SK-N-SH (cell line): ENCODE data around the gene CDH4. TPM values are rescaled to one million over a fixed set of nuclear protein-coding genes. Genes with fewer than 3 reads are reported as not detected.

ENCODE experiments used
- CTCF ChIA-PET: fragments of 300-600, 350-600 bp; formaldehyde crosslinking; extraction: SDS; loops from one replicate; lab custom pipeline; 2021; lab: Yijun Ruan, JAX
- POLR2A ChIA-PET: fragments of 350-600 bp; sonication (Branson Sonifier 250); formaldehyde crosslinking; extraction: SDS; loops from one replicate; lab custom pipeline; 2020; ENCODE audit warnings: antibody characterized with exemption, inconsistent platforms; lab: Yijun Ruan, JAX
- DNase-seq: peaks from one replicate; pipeline ENCODE4 v3.0.0; 2012
- H2AFZ ChIP-seq: fragments of 200-600 bp; sonication (generic); 2 replicates; pipeline ENCODE4 v1.8.1; 2016; ENCODE audit warnings: antibody characterized with exemption, mild to moderate bottlenecking, low read depth
- H3F3A ChIP-seq: fragments of 200-600 bp; sonication (generic); replicated peaks from 2 replicates; pipeline ENCODE3; 2016; ENCODE audit warnings: antibody characterized with exemption, mild to moderate bottlenecking; ENCODE audit not compliant: insufficient read depth
- H3K27ac ChIP-seq, 2 experiments: fragments of 200-500 bp in 1 of 2; fragments of 200-600 bp in 1 of 2; sonication (Bioruptor generic) in 1 of 2; sonication (generic), shearing (Covaris generic) in 1 of 2; 2 replicates each; pipeline versions ENCODE4 v1.5.1 to v1.6.1; 2014 to 2016; ENCODE audit warnings: low read depth in 2 of 2, inconsistent platforms in 1 of 2, low read length in 1 of 2, mild to moderate bottlenecking in 1 of 2, mixed read lengths in 1 of 2
- H3K27me3 ChIP-seq: fragments of 200-600 bp; sonication (generic), shearing (Covaris generic); 2 replicates; pipeline ENCODE4 v1.6.1; 2016; ENCODE audit warnings: mixed run types; ENCODE audit not compliant: insufficient read depth
- H3K36me3 ChIP-seq, 2 experiments: fragments of 200-500 bp in 1 of 2; fragments of 200-600 bp in 1 of 2; sonication (Bioruptor generic) in 1 of 2; sonication (generic) in 1 of 2; replicated peaks in 1 of 2; 2 replicates each; pipeline versions ENCODE3 to v1.5.1; 2014 to 2016; ENCODE audit warnings: low read length in 1 of 2, mild to moderate bottlenecking in 1 of 2; ENCODE audit not compliant: insufficient read depth in 2 of 2, control insufficient read depth in 1 of 2
- H3K4me1 ChIP-seq, 2 experiments: fragments of 200-500 bp in 1 of 2; fragments of 200-600 bp in 1 of 2; sonication (Bioruptor generic) in 1 of 2; sonication (generic), shearing (Covaris generic) in 1 of 2; 2 replicates each; pipeline versions ENCODE4 v1.5.1 to v1.6.1; 2014 to 2016; ENCODE audit warnings: low read depth in 1 of 2, low read length in 1 of 2, mixed run types in 1 of 2; ENCODE audit not compliant: insufficient read depth in 2 of 2, control insufficient read depth in 1 of 2
- H3K4me2 ChIP-seq: fragments of 200-600 bp; sonication (generic), shearing (Covaris generic); 2 replicates; pipeline ENCODE4 v1.6.1; 2017; ENCODE audit warnings: mixed run types
- H3K4me3 ChIP-seq, 2 experiments: fragments of 200-500 bp in 1 of 2; fragments of 200-600 bp in 1 of 2; sonication (Bioruptor generic) in 1 of 2; sonication (generic), shearing (Covaris generic) in 1 of 2; 2 replicates each; pipeline versions ENCODE4 v1.5.1 to v1.8.1; 2014 to 2016; ENCODE audit warnings: low read depth in 2 of 2, inconsistent platforms in 1 of 2, low read length in 1 of 2, mild to moderate bottlenecking in 1 of 2, mixed read lengths in 1 of 2, moderate library complexity in 1 of 2
- H3K79me2 ChIP-seq: fragments of 200-600 bp; sonication (generic); 2 replicates; pipeline ENCODE4 v1.8.1; 2017; ENCODE audit warnings: mild to moderate bottlenecking; ENCODE audit not compliant: insufficient read depth
- H3K9ac ChIP-seq: fragments of 200-600 bp; sonication (generic); 2 replicates; pipeline ENCODE4 v1.6.1; 2017; ENCODE audit warnings: mixed run types
- H3K9me2 ChIP-seq: fragments of 200-600 bp; sonication (generic); 2 replicates; pipeline ENCODE4 v1.6.1; 2017; ENCODE audit warnings: mixed run types
- H3K9me3 ChIP-seq: fragments of 200-600 bp; sonication (generic); 2 replicates; pipeline ENCODE4 v1.6.1; 2017; ENCODE audit warnings: mixed run types, mild to moderate bottlenecking, moderate library complexity
- H4K20me1 ChIP-seq: fragments of 200-600 bp; sonication (generic); 2 replicates; pipeline ENCODE4 v1.6.1; 2017; ENCODE audit warnings: mild to moderate bottlenecking, mixed run types; ENCODE audit not compliant: insufficient read depth
- ELF1 ChIP-seq: IDR thresholded peaks from 2 replicates; pipeline ENCODE4 v1.4.0; 2012
- EP300 ChIP-seq, 2 experiments: IDR thresholded peaks; 2 replicates each; pipeline versions ENCODE4 v1.4.0 to v1.6.1; 2012; ENCODE audit warnings: borderline replicate concordance in 1 of 2, low read depth in 1 of 2, low read length in 1 of 2
- EZH2phosphoT487 ChIP-seq: fragments of 200-600 bp; sonication (generic); IDR thresholded peaks from 2 replicates; pipeline ENCODE4 v1.6.1; 2017; ENCODE audit warnings: low read depth, mixed run types, mild to moderate bottlenecking, antibody characterized with exemption, moderate library complexity, borderline replicate concordance
- FOSL2 ChIP-seq: IDR thresholded peaks from 2 replicates; pipeline ENCODE4 v1.4.0; 2012; ENCODE audit warnings: low read depth, mild to moderate bottlenecking, moderate library complexity, borderline replicate concordance
- GABPA ChIP-seq: IDR thresholded peaks from 2 replicates; pipeline ENCODE4 v1.4.0; 2012; ENCODE audit warnings: low read depth, mild to moderate bottlenecking
- GATA2 ChIP-seq: sonication (generic); formaldehyde crosslinking; IDR thresholded peaks from 2 replicates; pipeline ENCODE4 v1.5.0; 2020; ENCODE audit warnings: mild to moderate bottlenecking, missing genetic modification reagents
- IRF3 ChIP-seq: fragments of 150-350 bp; IDR thresholded peaks from 2 replicates; pipeline ENCODE4 v1.6.1; 2016; ENCODE audit warnings: mild to moderate bottlenecking, low read depth, low read length
- JUND ChIP-seq: IDR thresholded peaks from 2 replicates; pipeline ENCODE4 v1.4.0; 2012
- MEF2A ChIP-seq: IDR thresholded peaks from 2 replicates; pipeline ENCODE4 v1.4.0; 2012; ENCODE audit warnings: low read depth, borderline replicate concordance
- MXI1 ChIP-seq: IDR thresholded peaks from 2 replicates; pipeline ENCODE4 v1.6.1; 2012; ENCODE audit warnings: mild to moderate bottlenecking, low read depth, low read length, improper control_type of control experiment
- NRF1 ChIP-seq: IDR thresholded peaks from 2 replicates; pipeline ENCODE4 v1.6.1; 2012; ENCODE audit warnings: low read depth, mild to moderate bottlenecking, low read length
- POLR2AphosphoS5 ChIP-seq: IDR thresholded peaks from 2 replicates; pipeline ENCODE4 v1.6.1; 2012; ENCODE audit warnings: low read depth, low read length
- REST ChIP-seq: IDR thresholded peaks from 2 replicates; pipeline ENCODE4 v1.6.1; 2012; ENCODE audit warnings: mild to moderate bottlenecking, low read depth, low read length, moderate library complexity
- RXRA ChIP-seq: IDR thresholded peaks from 2 replicates; pipeline ENCODE4 v1.4.0; 2012; ENCODE audit warnings: low read depth, mild to moderate bottlenecking, borderline replicate concordance
- SMC3 ChIP-seq: IDR thresholded peaks from 2 replicates; pipeline ENCODE4 v1.6.1; 2012; ENCODE audit warnings: low read depth, low read length, improper control_type of control experiment
- WGBS: methylation state at CpG from one replicate; pipeline ENCODE4 v1.1.6; 2017; ENCODE audit warnings: low lambda C conversion rate; 5-methylcytosine and 5-hydroxymethylcytosine counted together
- polyA plus RNA-seq, 3 experiments: library from polyadenylated mRNA; depleted of rRNA; stranded (reverse); fragments of >200 nt; gene quantifications; 2 replicates each; pipeline ENCODE4 v1.2.3, GENCODE V29; 2012
- TF ChIP-seq, protein P1 (sequence below): fragments of 150-350 bp; IDR thresholded peaks from 2 replicates; pipeline ENCODE4 v1.6.1; 2017; ENCODE audit warnings: antibody characterized with exemption, low read length, low read depth, borderline replicate concordance
- TF ChIP-seq, protein P2 (sequence below): IDR thresholded peaks from 2 replicates; pipeline ENCODE4 v1.4.0; 2012; ENCODE audit warnings: low read depth, borderline replicate concordance

Gene CDH4
- polyA plus RNA-seq, 1 of the 3 experiments (the other 2 are of a cell fraction) = not detected

- 27% methylated on average over 6 of the region's 10 CpGs for WGBS
- H3K79me2 ChIP-seq = no peaks in the 10 kb centered on the region
- no peaks in the 10 kb centered on the region for H3F3A ChIP-seq
- no peaks in the 10 kb centered on the region for H3K36me3 ChIP-seq
- no peak overlapping the region for H3K4me3 ChIP-seq
- no peak overlapping the region for H3K27ac ChIP-seq
- no peak overlapping the region for H2AFZ ChIP-seq
- no peak overlapping the region for H3K4me2 ChIP-seq
- no peaks in the 10 kb centered on the region for H3K27me3 ChIP-seq
- no peaks in the 10 kb centered on the region for H3K9me2 ChIP-seq
- POLR2A ChIA-PET = no interaction called here
- no peak for TF ChIP-seq ELF1
- no peak for TF ChIP-seq GATA2 (CRISPR knock-in tag)
- no peak for TF ChIP-seq POLR2AphosphoS5
- TF ChIP-seq SMC3 = no peak
- no peak for TF ChIP-seq EP300 (IDR thresholded peaks at IDR 0.05; ENCODE audit: borderline replicate concordance in 1 of 2, low read depth in 1 of 2, low read length in 1 of 2)
- TF ChIP-seq NRF1 = no peak
- no peak for TF ChIP-seq JUND
- no peak for TF ChIP-seq MXI1
- TF ChIP-seq IRF3 = no peak
- CTCF ChIA-PET = no interaction called here
- no peaks in the 10 kb centered on the region for H3K9me3 ChIP-seq
- no peak for DNase-seq
- no peaks in the 10 kb centered on the region for H4K20me1 ChIP-seq
- no peak overlapping the region for H3K9ac ChIP-seq
- no peaks in the 10 kb centered on the region for H3K4me1 ChIP-seq
Measured at GRCh38 chr20:61493798-61494305, 241.8 kb downstream of the CDH4 start.

GRCh38 chr20:61494763-61495575 lies 242.9 kb downstream of the CDH4 start:
- ChIA-PET CTCF (no interaction called here), POLR2A (no interaction called here)
- no peak overlapping the region for H3K4me2 ChIP-seq
- H3K27ac ChIP-seq = no peak overlapping the region
- H2AFZ ChIP-seq = no peak overlapping the region
- H3F3A ChIP-seq = no peaks in the 10 kb centered on the region
- H3K4me1 ChIP-seq = no peaks in the 10 kb centered on the region
- H3K4me3 ChIP-seq = no peak overlapping the region
- DNase-seq = no peak
- no peaks in the 10 kb centered on the region for H3K36me3 ChIP-seq
- no peaks in the 10 kb centered on the region for H3K79me2 ChIP-seq
- 50% methylated on average over 22 of the region's 22 CpGs for WGBS
- H3K27me3 ChIP-seq = no peaks in the 10 kb centered on the region
- H3K9me3 ChIP-seq = no peaks in the 10 kb centered on the region
- no peaks in the 10 kb centered on the region for H4K20me1 ChIP-seq
- H3K9ac ChIP-seq = no peak overlapping the region
- no peaks in the 10 kb centered on the region for H3K9me2 ChIP-seq
- no peak for TF ChIP-seq FOSL2
- TF ChIP-seq NRF1 = no peak
- no peak for TF ChIP-seq IRF3
- TF ChIP-seq RXRA = no peak
- TF ChIP-seq REST = no peak
- TF ChIP-seq MEF2A = no peak
- TF ChIP-seq, protein P1, sequence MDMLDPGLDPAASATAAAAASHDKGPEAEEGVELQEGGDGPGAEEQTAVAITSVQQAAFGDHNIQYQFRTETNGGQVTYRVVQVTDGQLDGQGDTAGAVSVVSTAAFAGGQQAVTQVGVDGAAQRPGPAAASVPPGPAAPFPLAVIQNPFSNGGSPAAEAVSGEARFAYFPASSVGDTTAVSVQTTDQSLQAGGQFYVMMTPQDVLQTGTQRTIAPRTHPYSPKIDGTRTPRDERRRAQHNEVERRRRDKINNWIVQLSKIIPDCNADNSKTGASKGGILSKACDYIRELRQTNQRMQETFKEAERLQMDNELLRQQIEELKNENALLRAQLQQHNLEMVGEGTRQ = no peak
- TF ChIP-seq GABPA = no peak
- TF ChIP-seq MXI1 = no peak
- no peak for TF ChIP-seq EZH2phosphoT487
- no peak for TF ChIP-seq ELF1
- TF ChIP-seq, protein P2, sequence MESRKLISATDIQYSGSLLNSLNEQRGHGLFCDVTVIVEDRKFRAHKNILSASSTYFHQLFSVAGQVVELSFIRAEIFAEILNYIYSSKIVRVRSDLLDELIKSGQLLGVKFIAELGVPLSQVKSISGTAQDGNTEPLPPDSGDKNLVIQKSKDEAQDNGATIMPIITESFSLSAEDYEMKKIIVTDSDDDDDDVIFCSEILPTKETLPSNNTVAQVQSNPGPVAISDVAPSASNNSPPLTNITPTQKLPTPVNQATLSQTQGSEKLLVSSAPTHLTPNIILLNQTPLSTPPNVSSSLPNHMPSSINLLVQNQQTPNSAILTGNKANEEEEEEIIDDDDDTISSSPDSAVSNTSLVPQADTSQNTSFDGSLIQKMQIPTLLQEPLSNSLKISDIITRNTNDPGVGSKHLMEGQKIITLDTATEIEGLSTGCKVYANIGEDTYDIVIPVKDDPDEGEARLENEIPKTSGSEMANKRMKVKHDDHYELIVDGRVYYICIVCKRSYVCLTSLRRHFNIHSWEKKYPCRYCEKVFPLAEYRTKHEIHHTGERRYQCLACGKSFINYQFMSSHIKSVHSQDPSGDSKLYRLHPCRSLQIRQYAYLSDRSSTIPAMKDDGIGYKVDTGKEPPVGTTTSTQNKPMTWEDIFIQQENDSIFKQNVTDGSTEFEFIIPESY = no peak
